ENCODE results near the gene ITPR3.

ITPR3 gene

GRCh38 chr6:33678233-33678931 is 57.3 kb downstream of the ITPR3 start:
- no peak overlapping the region for H3K4me3 ChIP-seq (ENCODE audit: low read depth, low read length)
- no peak for DNase-seq (ENCODE audit: low read depth)

- no peak overlapping the region for H3K4me3 ChIP-seq (ENCODE audit: low read depth, low read length)
- no peak for DNase-seq (ENCODE audit: low read depth)
These were observed 57.9 kb downstream of the ITPR3 start for GRCh38 chr6:33678932-33679490.

- H3K4me3 ChIP-seq (ENCODE audit: low read depth, low read length), result no peak overlapping the region
- DNase-seq (ENCODE audit: low read depth), result no peak
These were observed 58.6 kb downstream of the ITPR3 start for GRCh38 chr6:33679761-33680160.

GRCh38 chr6:33682341-33682740 is 61.2 kb downstream of the ITPR3 start:
- no peak for DNase-seq (ENCODE audit: low read depth)
- H3K4me3 ChIP-seq (ENCODE audit: low read depth, low read length), result no peak overlapping the region

GRCh38 chr6:33683051-33683571 is 62.0 kb downstream of the ITPR3 start:
- no peak for DNase-seq (ENCODE audit: low read depth)

GRCh38 chr6:33683576-33684427 is 62.7 kb downstream of the ITPR3 start:
- no peak for DNase-seq (ENCODE audit: low read depth)
- H3K4me3 ChIP-seq (ENCODE audit: low read depth, low read length), result no peak overlapping the region

More at GRCh38 chr6:33683051-33683571, 62.0 kb downstream of the ITPR3 start:
- H3K4me3 ChIP-seq (ENCODE audit: low read depth, low read length), result no peak overlapping the region

- no peak overlapping the region for H3K4me3 ChIP-seq (ENCODE audit: low read depth, low read length)
- no peak for DNase-seq (ENCODE audit: low read depth)
These were observed 63.3 kb downstream of the ITPR3 start for GRCh38 chr6:33684428-33684896.

- no peak overlapping the region for H3K4me3 ChIP-seq (ENCODE audit: low read depth, low read length)
- DNase-seq (ENCODE audit: low read depth), result no peak
These were observed 63.9 kb downstream of the ITPR3 start for GRCh38 chr6:33684983-33685382.

GRCh38 chr6:33685411-33686224 is 64.5 kb downstream of the ITPR3 start:
- DNase-seq (ENCODE audit: low read depth), result no peak
- H3K4me3 ChIP-seq (ENCODE audit: low read depth, low read length), result no peak overlapping the region

- no peak overlapping the region for H3K4me3 ChIP-seq (ENCODE audit: low read depth, low read length)
- no peak for DNase-seq (ENCODE audit: low read depth)
These were observed 65.3 kb downstream of the ITPR3 start for GRCh38 chr6:33686225-33686924.

- DNase-seq (ENCODE audit: low read depth), result no peak
These were observed 66.2 kb downstream of the ITPR3 start for GRCh38 chr6:33686981-33687975.

GRCh38 chr6:33688006-33688405 is 66.9 kb downstream of the ITPR3 start:
- no peak for DNase-seq (ENCODE audit: low read depth)
- H3K4me3 ChIP-seq (ENCODE audit: low read depth, low read length), result no peak overlapping the region

More at GRCh38 chr6:33686981-33687975, 66.2 kb downstream of the ITPR3 start:
- H3K4me3 ChIP-seq (ENCODE audit: low read depth, low read length), result no peak overlapping the region

- no peak overlapping the region for H3K4me3 ChIP-seq (ENCODE audit: low read depth, low read length)
- no peak for DNase-seq (ENCODE audit: low read depth)
These were observed 67.5 kb downstream of the ITPR3 start for GRCh38 chr6:33688451-33689147.

- no peak for DNase-seq (ENCODE audit: low read depth)
- no peak overlapping the region for H3K4me3 ChIP-seq (ENCODE audit: low read depth, low read length)
These were observed 68.0 kb downstream of the ITPR3 start for GRCh38 chr6:33689148-33689494.

GRCh38 chr6:33689879-33690278 is 68.8 kb downstream of the ITPR3 start:
- DNase-seq (ENCODE audit: low read depth), result no peak
- H3K4me3 ChIP-seq (ENCODE audit: low read depth, low read length), result no peak overlapping the region

- DNase-seq (ENCODE audit: low read depth), result no peak
- H3K4me3 ChIP-seq (ENCODE audit: low read depth, low read length), result no peak overlapping the region
These were observed 69.6 kb downstream of the ITPR3 start for GRCh38 chr6:33690766-33691165.

GRCh38 chr6:33691456-33692077 is 70.4 kb downstream of the ITPR3 start:
- H3K4me3 ChIP-seq (ENCODE audit: low read depth, low read length), result no peak overlapping the region
- no peak for DNase-seq (ENCODE audit: low read depth)
